HepG2 (cell line): Measurements from ENCODE around the gene AHR. TPM values are rescaled to one million over a fixed set of nuclear protein-coding genes. Genes with fewer than 3 reads are reported as not detected.

Experiments used
- AGO1 ChIP-seq: fragments of 200-400 bp; formaldehyde crosslinking; IDR thresholded peaks from 2 replicates; pipeline ENCODE4 v1.6.1; 2017; ENCODE audit warnings: mild to moderate bottlenecking, low read depth, low read length, moderate library complexity; ENCODE audit not compliant: poor library complexity, severe bottlenecking
- ETS1 ChIP-seq: sonication (generic); formaldehyde crosslinking; IDR thresholded peaks from 2 replicates; pipeline ENCODE4 v1.4.0; 2020; ENCODE audit warnings: missing genetic modification reagents
- FOXC1 ChIP-seq: sonication (generic); formaldehyde crosslinking; IDR thresholded peaks from 2 replicates; pipeline ENCODE4 v1.8.0; 2022; ENCODE audit warnings: mild to moderate bottlenecking, missing genetic modification reagents, borderline replicate concordance
- HMGA1 ChIP-seq: sonication (generic); formaldehyde crosslinking; conservative IDR thresholded peaks from 2 replicates; pipeline ENCODE4 v1.4.0; 2020; ENCODE audit warnings: missing genetic modification reagents
- HNF1B ChIP-seq: sonication (generic); formaldehyde crosslinking; IDR thresholded peaks from 2 replicates; pipeline ENCODE4 v1.5.1; 2020; ENCODE audit warnings: mild to moderate bottlenecking, moderate library complexity, missing genetic modification reagents
- KDM3A ChIP-seq: IDR thresholded peaks from 2 replicates; pipeline ENCODE4 v1.6.1; 2018; ENCODE audit warnings: low read depth, missing compliant biosample characterization
- LBX2 ChIP-seq: sonication (generic); formaldehyde crosslinking; IDR thresholded peaks from 2 replicates; pipeline ENCODE4 v1.5.0; 2020; ENCODE audit warnings: missing genetic modification reagents, mild to moderate bottlenecking, borderline replicate concordance
- NFIC ChIP-seq: IDR thresholded peaks from 2 replicates; pipeline ENCODE4 v1.6.1; 2012; ENCODE audit warnings: mild to moderate bottlenecking, low read length, inconsistent platforms
- PCBP1 ChIP-seq: fragments of 200-400 bp; formaldehyde crosslinking; IDR thresholded peaks from 2 replicates; pipeline ENCODE4 v1.6.1; 2017; ENCODE audit warnings: mild to moderate bottlenecking, low read depth, low read length, borderline replicate concordance
- PREB ChIP-seq: sonication (generic); formaldehyde crosslinking; IDR thresholded peaks from 2 replicates; pipeline ENCODE4 v1.4.0; 2020; ENCODE audit warnings: missing genetic modification reagents
- TCF7L2 ChIP-seq: IDR thresholded peaks from 2 replicates; pipeline ENCODE4 v1.6.1; 2011; ENCODE audit warnings: mild to moderate bottlenecking, low read depth, low read length, moderate library complexity
- THAP11 ChIP-seq: IDR thresholded peaks from 2 replicates; pipeline ENCODE4 v1.6.1; 2016; ENCODE audit warnings: missing biosample characterization, missing genetic modification reagents
- ZEB1 ChIP-seq: IDR thresholded peaks from 2 replicates; pipeline ENCODE4 v1.6.1; 2012; ENCODE audit warnings: mild to moderate bottlenecking, low read depth, inconsistent platforms; ENCODE audit not compliant: insufficient replicate concordance
- ZKSCAN5 ChIP-seq: sonication (generic); formaldehyde crosslinking; IDR thresholded peaks from 2 replicates; pipeline ENCODE4 v1.5.1; 2020; ENCODE audit warnings: mild to moderate bottlenecking, missing genetic modification reagents
- ZNF292 ChIP-seq: sonication (generic); formaldehyde crosslinking; IDR thresholded peaks from 2 replicates; pipeline ENCODE4 v1.8.1; 2022; ENCODE audit warnings: mild to moderate bottlenecking, low read depth, missing genetic modification reagents, borderline replicate concordance
- ZNF460 ChIP-seq: sonication (generic); formaldehyde crosslinking; IDR thresholded peaks from 2 replicates; pipeline ENCODE4 v1.5.1; 2020; ENCODE audit warnings: missing genetic modification reagents, mild to moderate bottlenecking, borderline replicate concordance
- ZNF772 ChIP-seq: sonication (generic); formaldehyde crosslinking; IDR thresholded peaks from 2 replicates; pipeline ENCODE4 v1.5.0; 2020; ENCODE audit warnings: mild to moderate bottlenecking, missing genetic modification reagents
- ZNF879 ChIP-seq: sonication (generic); formaldehyde crosslinking; IDR thresholded peaks from 2 replicates; pipeline ENCODE4 v1.8.1; 2023; ENCODE audit warnings: missing genetic modification reagents
- polyA plus RNA-seq, 8 experiments: library from polyadenylated mRNA; depleted of rRNA in 3 of 8; stranded (reverse) in 7 of 8; unstranded in 1 of 8; fragments of >200 nt; fragmentation: Illumina TruSeq in 4 of 8; extraction: Trizol in 4 of 8; gene quantifications; 2 replicates each; pipeline versions ENCODE4 v1.2.1 to v1.2.3, GENCODE V29; 2011 to 2016; ENCODE audit warnings: low read depth in 4 of 8, missing spikeins in 1 of 8, mixed read lengths in 1 of 8; ENCODE audit not compliant: insufficient read depth in 1 of 8
- total RNA-seq, 5 experiments: library from RNA; depleted of rRNA; stranded (reverse); fragments of >200 nt; fragmentation: Illumina TruSeq; extraction: Trizol; gene quantifications; 2 replicates each; pipeline ENCODE4 v1.2.3, GENCODE V29; 2016; ENCODE audit warnings: low read depth in 1 of 5

AHR gene
- total and polyA plus RNA-seq, 2 of the 13 experiments (the other 11 are each of a cell fraction or from before 2014, with no cell fraction given) = 9.0 to 31.3 TPM

GRCh38 chr7:17298102-17298839 is at the start of gene AHR (continued):
- TF ChIP-seq HNF1B (CRISPR knock-in tag) = peak; percentile 70; the same call in 1 of the 2 replicates
- TF ChIP-seq NFIC = no peak
- TF ChIP-seq PCBP1 = peak; percentile 33; the same call in 1 of the 2 replicates
- no peak for TF ChIP-seq PREB (CRISPR knock-in tag)
- TF ChIP-seq ZNF460 (CRISPR knock-in tag) = no peak
- no peak for TF ChIP-seq ETS1 (CRISPR knock-in tag)
- no peak for TF ChIP-seq ZKSCAN5 (CRISPR knock-in tag)
- TF ChIP-seq LBX2 (CRISPR knock-in tag) = no peak
- TF ChIP-seq ZEB1 = no peak
- no peak; the same call in 1 of the 2 replicates for TF ChIP-seq THAP11 (CRISPR knock-in tag)
- TF ChIP-seq KDM3A (CRISPR knock-in tag) = no peak
- TF ChIP-seq FOXC1 = no peak
- no peak for TF ChIP-seq HMGA1 (CRISPR knock-in tag)
- TF ChIP-seq TCF7L2 = no peak
- TF ChIP-seq ZNF879 (CRISPR knock-in tag) = 0 out of 2 replicates have a peak, but pooled peaks have one; percentile 64
- no peak for TF ChIP-seq ZNF292
- no peak for TF ChIP-seq ZNF772 (CRISPR knock-in tag)
- no peak for TF ChIP-seq AGO1
